Activated gamma-delta T cell treated with Interleukin-2 at 50 U/mL for 16 hours (primary cell): Measurements from ENCODE around the gene RAB5B.
A peak's percentile ranks its signal among the peaks of the same experiment; 100 is the strongest.
"Not testable (repeated sequence)": the region's sequence is repeated elsewhere in the genome, so short reads cannot be mapped to it uniquely, and the experiment has no call there.

Experiments used
- DNase-seq: peaks from one replicate; pipeline ENCODE4 v3.0.0-alpha.2; 2020

RAB5B gene

GRCh38 chr12:56020423-56021184 lies 46.7 kb downstream of the RAB5B start, which contains the start of gene IKZF4:
Gene IKZF4, plus strand, starts transcription at chr12:56021043. Its CDS starts 451 bp downstream, at chr12:56021494.
- DNase-seq: no peak

GRCh38 chr12:56021889-56022497 lies 48.1 kb downstream of the RAB5B start:
- DNase-seq: no peak

GRCh38 chr12:56028511-56029165 lies 54.8 kb downstream of the RAB5B start:
- no peak for DNase-seq

GRCh38 chr12:56029166-56029519 lies 55.3 kb downstream of the RAB5B start:
- DNase-seq: no peak

GRCh38 chr12:56029666-56030293 lies 55.9 kb downstream of the RAB5B start:
- peak; percentile 31 for DNase-seq

GRCh38 chr12:56031987-56032386 lies 58.1 kb downstream of the RAB5B start:
- DNase-seq: no peak

- no peak for DNase-seq
Measured at GRCh38 chr12:56034586-56035332, 60.9 kb downstream of the RAB5B start.

GRCh38 chr12:56037161-56037560 lies 63.3 kb downstream of the RAB5B start:
- no peak for DNase-seq

- DNase-seq: no peak
Measured at GRCh38 chr12:56038022-56038655, 64.3 kb downstream of the RAB5B start.

- no peak for DNase-seq
Measured at GRCh38 chr12:56040151-56040550, 66.3 kb downstream of the RAB5B start.

- no peak for DNase-seq
Measured at GRCh38 chr12:56040963-56041551, 67.2 kb downstream of the RAB5B start.

GRCh38 chr12:56041552-56042429 lies 67.9 kb downstream of the RAB5B start, which contains the start of gene RPS26:
Gene RPS26, plus strand, starts transcription at chr12:56041918. Its CDS starts 249 bp downstream, at chr12:56042167.
- peak; percentile 90 for DNase-seq

- DNase-seq: not testable (repeated sequence)
Measured at GRCh38 chr12:56042430-56042813, 68.5 kb downstream of the RAB5B start.

GRCh38 chr12:56042843-56043242 lies 69.0 kb downstream of the RAB5B start:
- DNase-seq: no peak
